ENCODE results near the gene VWA3A.
"Not testable (repeated sequence)": the region's sequence is repeated elsewhere in the genome, so short reads cannot be mapped to it uniquely, and the experiment has no call there.

The VWA3A gene

DNA sequence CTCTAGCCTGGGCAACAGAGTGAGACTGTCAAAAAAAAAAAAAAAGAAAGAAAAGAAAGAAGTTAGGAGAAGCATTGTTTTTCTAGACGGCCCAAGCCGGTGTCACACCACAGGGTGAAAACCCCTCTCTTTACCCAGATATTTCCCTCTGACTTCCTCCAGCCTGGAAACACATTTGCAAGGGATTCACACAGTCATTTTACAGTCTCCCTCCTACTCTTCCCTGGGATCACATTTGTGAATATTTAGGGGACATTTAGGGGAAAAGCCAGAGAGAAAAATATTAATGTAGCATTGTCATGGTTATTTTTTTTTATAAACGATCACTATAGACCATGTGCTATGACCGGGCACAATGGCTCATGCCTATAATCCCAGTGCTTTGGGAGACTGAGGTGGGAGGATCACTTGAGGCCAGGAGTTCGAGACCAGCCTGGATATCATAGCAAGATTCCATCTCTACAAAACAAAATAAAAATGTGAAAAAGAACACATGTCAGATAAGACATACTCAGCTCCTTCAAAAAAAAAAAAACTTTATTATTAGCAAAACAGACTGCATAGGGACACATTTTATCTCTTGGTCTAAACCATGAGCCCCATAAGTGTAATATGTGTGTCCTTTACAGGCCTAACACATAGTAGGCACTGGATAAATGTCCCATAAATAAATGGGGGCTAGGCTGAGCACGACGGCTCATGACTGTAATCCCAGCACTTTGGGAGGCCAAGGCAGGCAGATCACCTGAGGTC is 59.1 kb downstream of the VWA3A start:
- Histone ChIP-seq H3K9me3 (ENCODE audit: control insufficient read depth in 5 of 5, low read length in 5 of 5) (no peaks in the 10 kb centered on the region), H3K36me3 (ENCODE audit: control insufficient read depth in 5 of 5, insufficient read depth in 5 of 5, low read length in 5 of 5) (no peaks in the 10 kb centered on the region), H3K4me3 (ENCODE audit: low read depth in 1 of 5, low read length in 5 of 5) (no peak overlapping the region), H3K27ac (ENCODE audit: low read depth, low read length) (no peak overlapping the region), H3K9ac (ENCODE audit: low read length in 5 of 5) (no peak overlapping the region), H3K27me3 (ENCODE audit: control insufficient read depth in 5 of 5, insufficient read depth in 4 of 5, low read length in 5 of 5) (peaks cover 0 to 4% (median 0%) of the 10 kb centered on the region in 5 donors), H3K4me1 (ENCODE audit: control insufficient read depth in 5 of 5, insufficient read depth in 5 of 5, low read length in 5 of 5) (peaks cover 0 to 2% (median 0%) of the 10 kb centered on the region in 5 donors)

GRCh38 chr16:22152316-22152715 is 60.0 kb downstream of the VWA3A start:
- Histone ChIP-seq H3K4me1 (ENCODE audit: control insufficient read depth in 5 of 5, insufficient read depth in 5 of 5, low read length in 5 of 5) (peaks cover 0 to 2% (median 0%) of the 10 kb centered on the region in 5 donors), H3K4me3 (ENCODE audit: low read depth in 1 of 5, low read length in 5 of 5) (no peak overlapping the region), H3K9ac (ENCODE audit: low read length in 5 of 5) (no peak overlapping the region), H3K36me3 (ENCODE audit: control insufficient read depth in 5 of 5, insufficient read depth in 5 of 5, low read length in 5 of 5) (no peaks in the 10 kb centered on the region), H3K9me3 (ENCODE audit: control insufficient read depth in 5 of 5, low read length in 5 of 5) (no peaks in the 10 kb centered on the region), H3K27ac (ENCODE audit: low read depth, low read length) (no peak overlapping the region), H3K27me3 (ENCODE audit: control insufficient read depth in 5 of 5, insufficient read depth in 4 of 5, low read length in 5 of 5) (peaks cover 0 to 4% (median 0%) of the 10 kb centered on the region in 5 donors)

GRCh38 chr16:22153078-22153477 is 60.7 kb downstream of the VWA3A start:
- not testable (repeated sequence) for H3K27me3 ChIP-seq (ENCODE audit: control insufficient read depth in 5 of 5, insufficient read depth in 4 of 5, low read length in 5 of 5); H3K27ac ChIP-seq (ENCODE audit: low read depth, low read length); H3K9me3 ChIP-seq (ENCODE audit: control insufficient read depth in 5 of 5, low read length in 5 of 5); H3K4me3 ChIP-seq (ENCODE audit: low read depth in 1 of 5, low read length in 5 of 5); H3K9ac ChIP-seq (ENCODE audit: low read length in 5 of 5); H3K4me1 ChIP-seq (ENCODE audit: control insufficient read depth in 5 of 5, insufficient read depth in 5 of 5, low read length in 5 of 5); H3K36me3 ChIP-seq (ENCODE audit: control insufficient read depth in 5 of 5, insufficient read depth in 5 of 5, low read length in 5 of 5)

DNA sequence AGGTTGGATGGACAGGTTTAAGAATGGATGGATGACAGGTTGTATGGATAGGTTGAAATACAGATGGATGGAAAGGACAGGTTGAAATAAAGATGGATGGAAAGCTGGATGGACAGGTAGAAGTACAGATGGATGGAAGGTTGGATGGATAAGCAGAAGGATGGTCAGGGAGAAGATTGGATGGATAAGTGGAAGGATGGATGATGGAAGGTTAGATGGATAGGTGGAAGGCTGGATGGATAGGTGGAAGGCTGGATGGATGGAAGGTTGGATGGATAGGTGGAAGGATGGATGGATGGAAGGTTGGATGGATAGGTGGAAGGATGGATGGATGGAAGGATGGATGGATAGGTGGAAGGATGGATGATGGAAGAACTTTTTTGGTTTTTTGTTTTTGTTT is 69.1 kb downstream of the VWA3A start:
- peaks cover 0 to 4% (median 3%) of the 10 kb centered on the region in 5 donors for H3K4me1 ChIP-seq (ENCODE audit: control insufficient read depth in 5 of 5, insufficient read depth in 5 of 5, low read length in 5 of 5)
- peaks cover 0 to 1% (median 0%) of the 10 kb centered on the region in 5 donors for H3K9me3 ChIP-seq (ENCODE audit: control insufficient read depth in 5 of 5, low read length in 5 of 5)
- H3K9ac ChIP-seq (ENCODE audit: low read length in 5 of 5) = no peak overlapping the region
- no peaks in the 10 kb centered on the region for H3K36me3 ChIP-seq (ENCODE audit: control insufficient read depth in 5 of 5, insufficient read depth in 5 of 5, low read length in 5 of 5)
- H3K27me3 ChIP-seq (ENCODE audit: control insufficient read depth in 5 of 5, insufficient read depth in 4 of 5, low read length in 5 of 5) = peaks cover 7 to 15% (median 11%) of the 10 kb centered on the region in 5 donors
- no peak overlapping the region for H3K27ac ChIP-seq (ENCODE audit: low read depth, low read length)
- no peak overlapping the region for H3K4me3 ChIP-seq (ENCODE audit: low read depth in 1 of 5, low read length in 5 of 5)

DNA sequence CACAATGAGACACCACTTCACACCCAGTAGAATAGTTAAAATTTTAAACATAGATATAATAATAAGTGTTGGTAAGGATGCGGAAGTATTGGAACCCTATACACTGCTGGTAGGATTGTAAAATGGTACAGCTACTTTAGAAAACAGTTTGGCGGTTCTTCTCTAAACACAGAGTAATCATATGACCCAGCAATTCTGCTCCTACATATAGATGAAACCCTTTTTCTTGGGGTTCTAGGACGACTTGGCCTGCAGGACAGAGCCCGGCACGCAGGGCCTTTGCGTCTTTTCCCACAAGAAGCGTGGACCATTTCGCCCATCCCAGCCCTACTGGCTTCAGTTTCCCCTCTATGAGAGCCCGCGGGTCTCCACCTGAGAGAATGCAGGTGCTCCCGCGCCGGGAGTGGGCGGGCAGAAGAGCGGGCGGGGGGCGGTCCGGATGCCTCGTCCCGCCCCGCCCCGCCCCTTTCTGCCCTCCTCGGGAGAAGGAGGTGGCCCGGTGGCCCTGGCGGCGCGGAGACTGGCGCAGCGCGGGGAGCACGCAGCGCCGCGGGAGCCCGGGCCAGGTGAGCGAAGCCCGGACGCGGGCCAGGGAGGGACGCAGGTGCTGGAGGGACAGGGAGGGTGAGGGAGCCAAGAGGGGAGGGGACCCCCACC is 69.8 kb downstream of the VWA3A start, which contains the start of gene SDR42E2:
Gene SDR42E2 (plus strand): TSS at position 508 of the 657 bp plus-strand sequence. CDS start 3,077 bp downstream, outside the sequence.
- Histone ChIP-seq H3K9ac (ENCODE audit: low read length in 5 of 5) (no peak within 1 kb of the TSS), H3K4me3 (ENCODE audit: low read depth in 1 of 5, low read length in 5 of 5) (peak within 1 kb of the TSS in 1 of 5 donors; percentile 6), H3K27me3 (ENCODE audit: control insufficient read depth in 5 of 5, insufficient read depth in 4 of 5, low read length in 5 of 5) (peaks cover 7 to 15% (median 11%) of the 10 kb centered on the region in 5 donors), H3K36me3 (ENCODE audit: control insufficient read depth in 5 of 5, insufficient read depth in 5 of 5, low read length in 5 of 5) (no peaks in the 10 kb centered on the region), H3K27ac (ENCODE audit: low read depth, low read length) (no peak within 1 kb of the TSS), H3K9me3 (ENCODE audit: control insufficient read depth in 5 of 5, low read length in 5 of 5) (peaks cover 0 to 6% (median 0%) of the 10 kb centered on the region in 5 donors), H3K4me1 (ENCODE audit: control insufficient read depth in 5 of 5, insufficient read depth in 5 of 5, low read length in 5 of 5) (peaks cover 0 to 4% (median 3%) of the 10 kb centered on the region in 5 donors)

GRCh38 chr16:22162656-22163009 is 70.3 kb downstream of the VWA3A start:
- no peak overlapping the region for H3K9ac ChIP-seq (ENCODE audit: low read length in 5 of 5)

DNA sequence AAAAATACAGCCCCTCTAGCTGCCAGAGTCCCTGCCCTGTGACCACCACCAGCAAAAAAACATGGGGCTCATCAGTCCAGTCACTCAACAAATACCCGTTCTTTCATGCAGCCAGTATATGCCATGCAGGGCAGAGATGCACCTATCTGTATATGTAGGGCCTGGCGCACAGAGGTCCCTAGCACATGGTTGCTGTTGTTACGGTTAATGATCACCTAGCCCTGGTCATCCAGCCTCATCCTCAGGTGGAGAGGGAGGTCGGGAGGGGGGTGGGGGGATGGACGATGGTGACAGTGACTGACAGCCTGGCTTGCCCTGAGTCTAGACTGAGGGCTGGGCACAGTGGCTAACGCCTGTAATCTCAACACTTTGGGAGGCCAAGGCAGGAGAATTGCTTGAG is 71.5 kb downstream of the VWA3A start:
- Histone ChIP-seq H3K36me3 (ENCODE audit: control insufficient read depth in 5 of 5, insufficient read depth in 5 of 5, low read length in 5 of 5) (no peaks in the 10 kb centered on the region), H3K9me3 (ENCODE audit: control insufficient read depth in 5 of 5, low read length in 5 of 5) (peaks cover 0 to 6% (median 0%) of the 10 kb centered on the region in 5 donors), H3K4me3 (ENCODE audit: low read depth in 1 of 5, low read length in 5 of 5) (no peak overlapping the region), H3K9ac (ENCODE audit: low read length in 5 of 5) (no peak overlapping the region), H3K27ac (ENCODE audit: low read depth, low read length) (no peak overlapping the region), H3K27me3 (ENCODE audit: control insufficient read depth in 5 of 5, insufficient read depth in 4 of 5, low read length in 5 of 5) (peaks cover 7 to 15% (median 11%) of the 10 kb centered on the region in 5 donors), H3K4me1 (ENCODE audit: control insufficient read depth in 5 of 5, insufficient read depth in 5 of 5, low read length in 5 of 5) (peaks cover 0 to 4% (median 3%) of the 10 kb centered on the region in 5 donors)

More at GRCh38 chr16:22162656-22163009, 70.3 kb downstream of the VWA3A start:
- no peak overlapping the region for H3K27ac ChIP-seq (ENCODE audit: low read depth, low read length)
- H3K4me1 ChIP-seq (ENCODE audit: control insufficient read depth in 5 of 5, insufficient read depth in 5 of 5, low read length in 5 of 5) = peaks cover 0 to 4% (median 3%) of the 10 kb centered on the region in 5 donors
- peaks cover 0 to 6% (median 0%) of the 10 kb centered on the region in 5 donors for H3K9me3 ChIP-seq (ENCODE audit: control insufficient read depth in 5 of 5, low read length in 5 of 5)
- peak overlapping the region in 1 of 5 donors; percentile 6 for H3K4me3 ChIP-seq (ENCODE audit: low read depth in 1 of 5, low read length in 5 of 5)
- no peaks in the 10 kb centered on the region for H3K36me3 ChIP-seq (ENCODE audit: control insufficient read depth in 5 of 5, insufficient read depth in 5 of 5, low read length in 5 of 5)
- H3K27me3 ChIP-seq (ENCODE audit: control insufficient read depth in 5 of 5, insufficient read depth in 4 of 5, low read length in 5 of 5) = peaks cover 7 to 15% (median 11%) of the 10 kb centered on the region in 5 donors

DNA sequence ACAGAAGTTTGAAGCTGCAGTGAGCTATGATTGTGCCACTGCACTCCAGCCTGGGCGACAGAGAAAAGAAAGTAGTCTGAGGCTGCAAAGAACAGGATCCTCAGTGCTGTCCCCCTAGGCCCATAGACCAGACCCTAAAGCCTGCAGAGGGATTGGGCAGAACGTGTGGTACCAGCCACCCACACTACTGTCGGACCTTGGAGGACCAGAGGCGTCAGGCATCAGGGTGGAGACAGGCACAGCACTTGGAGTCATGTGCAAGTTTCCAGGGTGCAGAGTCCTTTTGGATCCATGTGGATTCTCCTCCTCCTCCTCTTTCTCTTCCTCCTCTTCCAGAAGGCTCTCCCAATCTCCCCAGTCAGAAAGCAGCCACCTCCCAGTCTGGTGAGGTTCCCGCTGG is 72.1 kb downstream of the VWA3A start:
- H3K4me1 ChIP-seq (ENCODE audit: control insufficient read depth in 5 of 5, insufficient read depth in 5 of 5, low read length in 5 of 5) = peaks cover 0 to 4% (median 3%) of the 10 kb centered on the region in 5 donors
- no peaks in the 10 kb centered on the region for H3K36me3 ChIP-seq (ENCODE audit: control insufficient read depth in 5 of 5, insufficient read depth in 5 of 5, low read length in 5 of 5)
- peaks cover 7 to 15% (median 11%) of the 10 kb centered on the region in 5 donors for H3K27me3 ChIP-seq (ENCODE audit: control insufficient read depth in 5 of 5, insufficient read depth in 4 of 5, low read length in 5 of 5)
- no peak overlapping the region for H3K4me3 ChIP-seq (ENCODE audit: low read depth in 1 of 5, low read length in 5 of 5)
- H3K9me3 ChIP-seq (ENCODE audit: control insufficient read depth in 5 of 5, low read length in 5 of 5) = peaks cover 0 to 6% (median 0%) of the 10 kb centered on the region in 5 donors
- H3K9ac ChIP-seq (ENCODE audit: low read length in 5 of 5) = no peak overlapping the region
- no peak overlapping the region for H3K27ac ChIP-seq (ENCODE audit: low read depth, low read length)

DNA sequence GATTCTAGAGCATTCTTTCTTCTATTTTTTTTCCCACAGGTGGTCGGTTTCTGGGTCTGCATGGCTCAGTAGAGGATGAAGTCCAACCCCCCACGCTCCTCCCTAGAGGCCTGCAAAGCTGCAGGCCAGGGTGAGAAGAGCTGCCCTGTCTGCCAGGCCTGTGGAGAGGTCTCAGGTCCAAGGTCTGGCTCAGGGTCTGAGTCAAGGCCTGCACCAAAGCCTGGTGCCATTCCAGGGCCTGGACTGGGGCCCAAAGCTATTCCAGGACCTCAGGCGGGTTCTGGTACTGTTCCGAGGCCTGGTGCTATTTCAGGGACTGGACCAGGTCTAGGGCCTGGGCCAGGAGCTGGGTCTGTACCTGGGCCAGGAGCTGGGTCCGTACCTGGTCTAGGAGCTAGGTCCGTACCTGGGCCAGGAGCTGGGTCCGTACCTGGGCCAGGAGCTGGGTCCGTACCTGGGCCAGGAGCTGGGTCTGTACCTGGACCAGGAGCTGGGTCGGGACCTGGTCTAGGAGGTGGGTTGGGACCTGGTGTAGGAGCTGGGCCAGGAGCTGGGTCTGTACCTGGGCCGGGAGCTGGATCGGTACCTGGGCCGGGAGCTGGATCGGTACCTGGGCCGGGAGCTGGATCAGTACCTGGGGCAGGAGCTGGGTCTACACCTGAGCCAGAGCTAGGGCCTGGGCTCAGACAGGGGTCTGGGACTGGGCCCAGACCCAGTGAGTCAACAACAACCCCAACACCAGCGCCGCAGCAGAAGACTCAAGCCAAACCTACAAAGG is 73.4 kb downstream of the VWA3A start:
- Histone ChIP-seq H3K27ac (ENCODE audit: low read depth, low read length) (no peak overlapping the region), H3K9me3 (ENCODE audit: control insufficient read depth in 5 of 5, low read length in 5 of 5) (peaks cover 0 to 6% (median 0%) of the 10 kb centered on the region in 5 donors), H3K4me3 (ENCODE audit: low read depth in 1 of 5, low read length in 5 of 5) (no peak overlapping the region), H3K27me3 (ENCODE audit: control insufficient read depth in 5 of 5, insufficient read depth in 4 of 5, low read length in 5 of 5) (peaks cover 7 to 15% (median 9%) of the 10 kb centered on the region in 5 donors), H3K36me3 (ENCODE audit: control insufficient read depth in 5 of 5, insufficient read depth in 5 of 5, low read length in 5 of 5) (no peaks in the 10 kb centered on the region), H3K9ac (ENCODE audit: low read length in 5 of 5) (no peak overlapping the region), H3K4me1 (ENCODE audit: control insufficient read depth in 5 of 5, insufficient read depth in 5 of 5, low read length in 5 of 5) (peaks cover 0 to 4% (median 3%) of the 10 kb centered on the region in 5 donors)

All from subcutaneous abdominal adipose tissue (tissue), 5 donors.